Ovary (tissue), 9 donors: ENCODE data around the gene NLK. TPM values are rescaled to one million over a fixed set of nuclear protein-coding genes. Genes with fewer than 3 reads are reported as not detected.
A peak's percentile ranks its signal among the peaks of the same experiment; 100 is the strongest.
"Not testable (repeated sequence)": the region's sequence is repeated elsewhere in the genome, so short reads cannot be mapped to it uniquely, and the experiment has no call there.

ENCODE experiments used
- DNase-seq, 5 donors: peaks; one replicate each; pipeline ENCODE4 v3.0.0-alpha.2; 2019 to 2020
- H3K27ac ChIP-seq, 2 donors: fragments of 200-600 bp; one replicate each; pipeline versions ENCODE4 v1.5.1 to v1.8.0; 2019 to 2022
- H3K27me3 ChIP-seq: fragments of 200-600 bp; one replicate; pipeline ENCODE4 v1.8.0; 2022
- H3K36me3 ChIP-seq: fragments of 200-600 bp; sonication (generic); one replicate; pipeline ENCODE4 v1.5.1; 2019
- H3K4me1 ChIP-seq: one replicate; pipeline ENCODE4 v1.8.1; 2013; ENCODE audit warnings: mild to moderate bottlenecking, moderate library complexity; ENCODE audit not compliant: insufficient read depth
- H3K4me3 ChIP-seq: fragments of 200-600 bp; sonication (generic); one replicate; pipeline ENCODE4 v1.5.1; 2017
- H3K9me3 ChIP-seq, 2 donors: fragments of 200-600 bp in 1 of 2; sonication (generic) in 1 of 2; one replicate each; pipeline versions ENCODE4 v1.5.1 to v1.8.1; 2013 to 2019; ENCODE audit warnings: mild to moderate bottlenecking in 1 of 2, moderate library complexity in 1 of 2
- CTCF ChIP-seq, 3 donors: fragments of 450-650 bp in 2 of 3; fragments of 200-600 bp in 1 of 3; IDR thresholded peaks; one replicate each; pipeline versions ENCODE4 v1.5.1 to v1.8.0; 2016 to 2022; ENCODE audit warnings: antibody characterized with exemption in 3 of 3, mild to moderate bottlenecking in 1 of 3
- EP300 ChIP-seq: sonication (generic); formaldehyde crosslinking; IDR thresholded peaks from one replicate; pipeline ENCODE4 v1.6.1; 2017; ENCODE audit warnings: antibody characterized with exemption
- POLR2A ChIP-seq: fragments of 450-650 bp; IDR thresholded peaks from one replicate; pipeline ENCODE4 v1.6.1; 2017; ENCODE audit warnings: antibody characterized with exemption, mild to moderate bottlenecking, moderate library complexity
- WGBS, 3 donors: extraction: QIAGEN DNeasy Blood & Tissue Kit in 1 of 3; methylation state at CpG; one replicate each; pipeline versions ENCODE4 v1.1.5 to v1.1.7; 2013 to 2017; 5-methylcytosine and 5-hydroxymethylcytosine counted together
- intact Hi-C, 4 donors: fragments of 100-400 bp; cut with DNase I; formaldehyde crosslinking; loops; one replicate each; pipeline versions ENCODE4 v1.11.0 to v1.15.1; 2022 to 2023
- polyA plus RNA-seq, 2 donors: library from polyadenylated mRNA; stranded (reverse); fragments of 200-250 nt in 1 of 2; fragments of 350-450 nt in 1 of 2; fragmentation: Illumina TruSeq in 1 of 2; extraction: RNeasy Lipid Tissue Mini Kit (QIAGEN cat#74804) in 1 of 2; gene quantifications; one replicate each; pipeline ENCODE4 v1.2.3, GENCODE V29; 2013 to 2014
- total RNA-seq, 7 donors: library from RNA; depleted of rRNA in 2 of 7; stranded (reverse); fragments of >200 nt in 2 of 7; fragmentation: NEBNext Ultra II Directional in 3 of 7; extraction: Animal tissue kit (Norgen Biotek cat#: 25700) in 3 of 7; gene quantifications; one replicate each; pipeline versions ENCODE4 v1.1.0 to v1.2.4, GENCODE V29; 2016 to 2023
- donor health status: DM: no; HTN: no; CAD: no; lungs with moderate emphysema.
- donor health status: DM: no; HTN: no; CAD: no.
- donor health status: Bipolar disorder and iron deficiency.
- donor health status: DM: yes; HTN: yes; CAD: no.
- donor health status: DM: no; HTN: no; CAD: no.
- donor health status: DM: yes; HTN: yes; CAD: no.

The NLK gene
- total and polyA plus RNA-seq, 9 donors = 7.3 to 15.6 (median 12.3) TPM

GRCh38 chr17:28185658-28186057, 143.2 kb downstream of the NLK start:
- H3K36me3 ChIP-seq = no peaks in the 10 kb centered on the region
- H3K4me1 ChIP-seq = no peaks in the 10 kb centered on the region
- no peak overlapping the region for H3K4me3 ChIP-seq
- no peaks in the 10 kb centered on the region for H3K9me3 ChIP-seq
- no peak for TF ChIP-seq CTCF (IDR thresholded peaks at IDR 0.05)
- WGBS, 3 donors = 95 to 96% (median 96%) methylated on average over 5 of the region's 5 CpGs
- H3K27me3 ChIP-seq = no peaks in the 10 kb centered on the region
- DNase-seq = no peak
- no peak overlapping the region for H3K27ac ChIP-seq
- intact Hi-C loops = no loop called here

GRCh38 chr17:28186472-28186871, 144.0 kb downstream of the NLK start:
- 96 to 98% (median 98%) methylated on average over 3 of the region's 3 CpGs for WGBS, 3 donors
- intact Hi-C loops, H3K9me3 ChIP-seq, H3K27me3 ChIP-seq, H3K4me1 ChIP-seq, H3K36me3 ChIP-seq, H3K4me3 ChIP-seq, H3K27ac ChIP-seq, DNase-seq: not testable (repeated sequence)

- H3K9me3 ChIP-seq = no peaks in the 10 kb centered on the region
- no peak overlapping the region for H3K4me3 ChIP-seq
- WGBS, 3 donors = 42 to 60% (median 53%) methylated on average over 2 of the region's 2 CpGs
- H3K36me3 ChIP-seq = no peaks in the 10 kb centered on the region
- H3K27me3 ChIP-seq = no peaks in the 10 kb centered on the region
- intact Hi-C loops = no loop called here
- DNase-seq = peak in 1 of 5 donors; percentile 37
- no peaks in the 10 kb centered on the region for H3K4me1 ChIP-seq
- H3K27ac ChIP-seq = no peak overlapping the region
- TF ChIP-seq CTCF (IDR thresholded peaks at IDR 0.05) (no peak), POLR2A (no peak), EP300 (no peak)
These were observed 145.5 kb downstream of the NLK start for GRCh38 chr17:28187931-28188330.

- no peaks in the 10 kb centered on the region for H3K9me3 ChIP-seq
- 83 to 93% (median 90%) methylated on average over 1 of the region's 1 CpG for WGBS, 3 donors
- no peaks in the 10 kb centered on the region for H3K36me3 ChIP-seq
- no peak overlapping the region for H3K4me3 ChIP-seq
- no peak for DNase-seq
- TF ChIP-seq POLR2A (no peak), CTCF (IDR thresholded peaks at IDR 0.05) (no peak), EP300 (no peak)
- no peaks in the 10 kb centered on the region for H3K4me1 ChIP-seq
- no peaks in the 10 kb centered on the region for H3K27me3 ChIP-seq
- H3K27ac ChIP-seq = no peak overlapping the region
- intact Hi-C loops = no loop called here
These were observed 146.4 kb downstream of the NLK start for GRCh38 chr17:28188841-28189263.

- Histone ChIP-seq H3K4me3 (no peak overlapping the region), H3K36me3 (no peaks in the 10 kb centered on the region), H3K27ac (no peak overlapping the region), H3K27me3 (no peaks in the 10 kb centered on the region), H3K4me1 (no peaks in the 10 kb centered on the region), H3K9me3 (no peaks in the 10 kb centered on the region)
- 10 to 30% (median 19%) methylated on average over 5 of the region's 5 CpGs for WGBS, 3 donors
- DNase-seq = no peak
- intact Hi-C loops = no loop called here
- TF ChIP-seq POLR2A = no peak
- TF ChIP-seq EP300 = no peak
- TF ChIP-seq CTCF (IDR thresholded peaks at IDR 0.05) = no peak
These were observed 147.2 kb downstream of the NLK start for GRCh38 chr17:28189667-28190066.
